Mucosa of descending colon (tissue), 3 donors: Measurements from ENCODE around the gene FYB2. TPM values are rescaled to one million over a fixed set of nuclear protein-coding genes. Genes with fewer than 3 reads are reported as not detected.

Experiments used
- ATAC-seq: fragments of 200-7000 bp; cut with Tn5 transposase; one replicate; pipeline ENCODE4 v1.9.1; 2020; ENCODE audit warnings: mild to moderate bottlenecking, moderate library complexity
- DNase-seq, 3 donors: peaks; one replicate each; pipeline ENCODE4 v3.0.0-alpha.2; 2020
- H3K36me3 ChIP-seq: fragments of 200-600 bp; one replicate; pipeline ENCODE4 v1.8.0; 2021; ENCODE audit warnings: low read depth, mild to moderate bottlenecking
- H3K4me1 ChIP-seq: fragments of 200-600 bp; one replicate; pipeline ENCODE4 v1.8.0; 2021; ENCODE audit warnings: low read depth, mild to moderate bottlenecking
- H3K4me3 ChIP-seq: fragments of 200-600 bp; one replicate; pipeline ENCODE4 v1.8.0; 2021; ENCODE audit warnings: mild to moderate bottlenecking
- H3K9me3 ChIP-seq: fragments of 200-600 bp; one replicate; pipeline ENCODE4 v1.8.0; 2021; ENCODE audit warnings: mild to moderate bottlenecking
- intact Hi-C, 2 donors: fragments of 100-400 bp; cut with DNase I in 1 of 2; cut with micrococcal nuclease in 1 of 2; formaldehyde crosslinking; loops; one replicate each; pipeline versions ENCODE4 v1.11.0 to v1.11.1; 2022; cut with DNase I, micrococcal nuclease
- total RNA-seq, 3 donors: library from RNA; stranded (reverse); fragmentation: NEBNext Ultra II Directional in 2 of 3; extraction: Animal tissue kit (Norgen Biotek cat#: 25700) in 2 of 3; gene quantifications; one replicate each; pipeline versions ENCODE4 v1.2.1 to v1.2.4, GENCODE V29; 2021 to 2023
- TF ChIP-seq, protein P1 (sequence below): fragments of 200-600 bp; IDR thresholded peaks from one replicate; pipeline ENCODE4 v1.8.0; 2022; ENCODE audit warnings: antibody characterized with exemption, mild to moderate bottlenecking
- donor health status: DM: no; HTN: no; CAD: no; lungs with moderate emphysema.
- donor health status: DM: no; HTN: no; CAD: no.
- donor health status: DM: no; HTN: yes; CAD: no.

Gene FYB2
- total RNA-seq, 3 donors from 2014 or later, result 0.90 to 3.0 (median 0.95) TPM

GRCh38 chr1:56755911-56756310 lies 63.3 kb downstream of the FYB2 start:
- H3K4me3 ChIP-seq, result no peak overlapping the region
- DNase-seq (no peak), ATAC-seq (no peak)
- H3K4me1 ChIP-seq, result peaks cover 3% of the 10 kb centered on the region
- TF ChIP-seq, protein P1, sequence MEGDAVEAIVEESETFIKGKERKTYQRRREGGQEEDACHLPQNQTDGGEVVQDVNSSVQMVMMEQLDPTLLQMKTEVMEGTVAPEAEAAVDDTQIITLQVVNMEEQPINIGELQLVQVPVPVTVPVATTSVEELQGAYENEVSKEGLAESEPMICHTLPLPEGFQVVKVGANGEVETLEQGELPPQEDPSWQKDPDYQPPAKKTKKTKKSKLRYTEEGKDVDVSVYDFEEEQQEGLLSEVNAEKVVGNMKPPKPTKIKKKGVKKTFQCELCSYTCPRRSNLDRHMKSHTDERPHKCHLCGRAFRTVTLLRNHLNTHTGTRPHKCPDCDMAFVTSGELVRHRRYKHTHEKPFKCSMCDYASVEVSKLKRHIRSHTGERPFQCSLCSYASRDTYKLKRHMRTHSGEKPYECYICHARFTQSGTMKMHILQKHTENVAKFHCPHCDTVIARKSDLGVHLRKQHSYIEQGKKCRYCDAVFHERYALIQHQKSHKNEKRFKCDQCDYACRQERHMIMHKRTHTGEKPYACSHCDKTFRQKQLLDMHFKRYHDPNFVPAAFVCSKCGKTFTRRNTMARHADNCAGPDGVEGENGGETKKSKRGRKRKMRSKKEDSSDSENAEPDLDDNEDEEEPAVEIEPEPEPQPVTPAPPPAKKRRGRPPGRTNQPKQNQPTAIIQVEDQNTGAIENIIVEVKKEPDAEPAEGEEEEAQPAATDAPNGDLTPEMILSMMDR, result no peak
- H3K36me3 ChIP-seq, result no peaks in the 10 kb centered on the region
- no peaks in the 10 kb centered on the region for H3K9me3 ChIP-seq
- intact Hi-C loops, result no loop called here

DNA sequence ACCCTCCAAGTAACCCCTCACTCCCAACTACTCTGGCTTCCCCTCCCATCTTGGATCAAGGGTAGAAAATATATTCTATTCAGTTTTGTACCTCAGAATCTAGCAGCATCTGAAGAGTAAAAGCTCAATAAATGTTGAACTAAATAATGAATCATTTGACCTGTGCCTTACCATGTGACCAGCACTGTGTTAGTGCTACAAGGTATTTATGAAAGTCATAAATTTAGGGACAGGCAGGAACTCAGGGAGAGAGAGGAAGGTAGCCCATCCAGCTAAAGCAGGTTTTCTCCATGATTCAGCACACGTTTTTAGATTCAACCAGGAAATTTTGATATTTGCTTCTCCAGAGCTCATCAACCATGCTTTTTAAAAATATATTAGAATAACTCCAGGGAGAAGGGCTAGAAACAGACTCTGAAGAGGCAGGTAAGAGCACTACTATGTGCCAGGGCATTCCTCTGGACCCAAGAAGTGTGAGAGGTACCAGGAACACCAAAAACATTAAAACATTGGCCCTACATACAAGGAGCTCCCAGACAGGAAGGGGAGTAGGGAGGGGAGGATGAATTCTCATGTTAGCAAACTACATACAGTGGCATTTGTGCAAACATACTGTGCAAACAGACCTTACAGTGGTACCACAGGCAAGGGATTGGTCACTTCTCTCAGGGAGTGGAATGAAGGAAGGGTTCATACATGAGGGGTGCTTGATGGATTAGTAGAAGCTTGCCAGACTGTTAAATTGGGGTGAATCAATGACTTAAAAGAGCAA lies 64.3 kb downstream of the FYB2 start:
- Histone ChIP-seq H3K36me3 (no peaks in the 10 kb centered on the region), H3K4me3 (no peak overlapping the region), H3K4me1 (peaks cover 3% of the 10 kb centered on the region), H3K9me3 (no peaks in the 10 kb centered on the region)
- TF ChIP-seq, protein P1, result no peak
- peak; percentile 81 for ATAC-seq
- intact Hi-C loops, result no loop called here
- DNase-seq, result no peak

DNA sequence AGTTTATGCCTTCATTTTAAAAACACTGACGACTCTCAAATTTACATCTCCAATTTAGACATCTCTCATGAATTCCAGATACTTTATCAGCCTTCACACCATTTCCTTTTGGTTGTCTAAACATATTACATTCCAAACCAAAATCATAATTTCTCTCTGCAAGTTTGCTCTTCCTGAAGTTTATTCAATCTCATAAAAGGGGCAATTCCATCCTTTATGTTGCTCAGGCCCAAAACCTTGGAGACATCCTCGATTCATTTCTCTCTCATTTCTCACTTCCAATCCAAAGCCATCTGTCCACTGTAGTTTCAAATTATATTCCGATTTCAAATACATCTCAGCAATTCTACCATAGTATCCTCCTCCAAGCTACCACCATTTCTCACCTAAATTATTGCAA lies 74.0 kb downstream of the FYB2 start:
- Histone ChIP-seq H3K4me1 (no peaks in the 10 kb centered on the region), H3K36me3 (no peaks in the 10 kb centered on the region), H3K4me3 (no peak overlapping the region), H3K9me3 (no peaks in the 10 kb centered on the region)
- no peak for ATAC-seq
- DNase-seq, result no peak
- intact Hi-C loops, result no loop called here
- TF ChIP-seq, protein P1, result no peak

DNA sequence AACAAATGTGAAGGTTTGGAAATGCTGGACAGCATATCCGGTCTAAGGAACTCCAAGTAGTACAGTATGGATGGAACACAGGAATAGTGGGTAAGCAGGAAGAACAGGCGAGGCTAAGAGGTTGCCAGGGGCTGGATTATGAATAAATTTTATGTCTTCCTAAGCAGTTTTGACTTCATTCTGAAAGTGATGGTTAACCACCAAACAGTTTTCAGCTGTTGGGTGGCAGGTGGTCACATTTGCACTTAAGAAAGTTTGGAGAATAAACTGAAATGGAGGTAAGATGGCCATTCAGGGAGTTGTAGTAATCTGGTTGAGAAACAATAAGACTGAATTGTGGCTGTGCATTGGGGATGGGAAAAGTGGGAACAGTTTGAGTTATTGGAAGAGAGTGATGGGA lies 90.2 kb downstream of the FYB2 start:
- ATAC-seq, result no peak
- intact Hi-C loops, result no loop called here
- H3K4me3 ChIP-seq, result no peak overlapping the region
- TF ChIP-seq, protein P1, result no peak
- DNase-seq, result no peak
- H3K36me3 ChIP-seq, result no peaks in the 10 kb centered on the region
- H3K9me3 ChIP-seq, result no peaks in the 10 kb centered on the region
- H3K4me1 ChIP-seq, result no peaks in the 10 kb centered on the region

DNA sequence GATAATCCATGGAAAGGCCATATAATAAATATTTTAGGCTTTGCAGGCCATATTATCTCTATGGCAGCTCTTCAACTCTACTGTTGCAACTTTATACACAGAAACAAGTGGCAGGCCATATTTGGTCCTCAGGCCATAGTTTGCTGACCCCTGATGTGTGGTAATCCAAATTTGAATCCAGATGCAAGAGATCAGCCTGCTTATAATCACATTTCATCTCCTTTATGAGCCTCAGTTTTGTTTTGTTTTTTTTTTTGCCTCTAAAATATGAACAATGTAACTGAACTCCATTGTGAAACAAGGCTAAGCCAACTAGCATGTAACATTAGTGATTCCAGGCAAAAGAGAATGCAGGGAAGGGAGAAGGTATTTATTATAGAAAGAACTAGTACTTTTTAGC lies 92.5 kb downstream of the FYB2 start:
- no peaks in the 10 kb centered on the region for H3K4me1 ChIP-seq
- no peaks in the 10 kb centered on the region for H3K9me3 ChIP-seq
- no peaks in the 10 kb centered on the region for H3K36me3 ChIP-seq
- TF ChIP-seq, protein P1, result no peak
- DNase-seq (no peak), ATAC-seq (no peak)
- intact Hi-C loops, result no loop called here
- H3K4me3 ChIP-seq, result no peak overlapping the region

DNA sequence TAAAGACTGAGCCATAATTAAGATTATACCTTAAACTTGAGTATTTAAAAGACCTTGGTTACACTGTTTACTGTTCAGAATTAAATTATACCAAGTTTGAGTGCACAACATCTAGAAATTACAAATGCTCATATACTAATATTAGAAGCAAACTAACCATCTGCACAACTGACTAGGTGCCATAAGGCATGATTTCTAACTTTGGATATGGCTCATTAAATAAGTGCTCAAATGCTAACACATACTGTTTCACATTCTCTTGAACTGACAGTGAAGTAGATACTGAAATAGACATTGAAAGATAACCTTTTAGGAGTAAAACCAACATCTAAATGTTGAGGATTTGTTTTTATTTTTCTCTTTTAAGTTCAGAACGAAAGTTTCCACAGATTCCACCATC lies 100.0 kb downstream of the FYB2 start:
- ATAC-seq, result no peak
- no peaks in the 10 kb centered on the region for H3K9me3 ChIP-seq
- no peak overlapping the region for H3K4me3 ChIP-seq
- H3K4me1 ChIP-seq, result no peaks in the 10 kb centered on the region
- TF ChIP-seq, protein P1, result no peak
- H3K36me3 ChIP-seq, result no peaks in the 10 kb centered on the region
- no peak for DNase-seq
- intact Hi-C loops, result no loop called here
